Omental fat pad (tissue), 4 donors: ENCODE data around the gene ZNF592. TPM values are rescaled to one million over a fixed set of nuclear protein-coding genes. Genes with fewer than 3 reads are reported as not detected.

ENCODE experiments used
- ATAC-seq: fragments of 150-250 bp; one replicate; pipeline ENCODE4 v1.9.1; 2016; ENCODE audit warnings: mild to moderate bottlenecking, moderate library complexity; ENCODE audit not compliant: low FRiP score
- DNase-seq: peaks from one replicate; pipeline ENCODE4 v3.0.0-alpha.2; 2019; ENCODE audit warnings: low spot score
- total RNA-seq, 4 donors: library from RNA; depleted of rRNA; stranded (reverse); fragments of >200 nt; gene quantifications; one replicate each; pipeline ENCODE4 v1.1.0, GENCODE V29; 2016
- TF ChIP-seq, protein P1 (sequence below), 3 donors: fragments of 450-650 bp; IDR thresholded peaks; one replicate each; pipeline ENCODE4 v1.5.1; 2016 to 2017; ENCODE audit warnings: antibody characterized with exemption in 3 of 3, mild to moderate bottlenecking in 3 of 3, moderate library complexity in 2 of 3

ZNF592 gene
- total RNA-seq, 4 donors from 2014 or later, result 13.7 to 22.8 (median 20.0) TPM

DNA sequence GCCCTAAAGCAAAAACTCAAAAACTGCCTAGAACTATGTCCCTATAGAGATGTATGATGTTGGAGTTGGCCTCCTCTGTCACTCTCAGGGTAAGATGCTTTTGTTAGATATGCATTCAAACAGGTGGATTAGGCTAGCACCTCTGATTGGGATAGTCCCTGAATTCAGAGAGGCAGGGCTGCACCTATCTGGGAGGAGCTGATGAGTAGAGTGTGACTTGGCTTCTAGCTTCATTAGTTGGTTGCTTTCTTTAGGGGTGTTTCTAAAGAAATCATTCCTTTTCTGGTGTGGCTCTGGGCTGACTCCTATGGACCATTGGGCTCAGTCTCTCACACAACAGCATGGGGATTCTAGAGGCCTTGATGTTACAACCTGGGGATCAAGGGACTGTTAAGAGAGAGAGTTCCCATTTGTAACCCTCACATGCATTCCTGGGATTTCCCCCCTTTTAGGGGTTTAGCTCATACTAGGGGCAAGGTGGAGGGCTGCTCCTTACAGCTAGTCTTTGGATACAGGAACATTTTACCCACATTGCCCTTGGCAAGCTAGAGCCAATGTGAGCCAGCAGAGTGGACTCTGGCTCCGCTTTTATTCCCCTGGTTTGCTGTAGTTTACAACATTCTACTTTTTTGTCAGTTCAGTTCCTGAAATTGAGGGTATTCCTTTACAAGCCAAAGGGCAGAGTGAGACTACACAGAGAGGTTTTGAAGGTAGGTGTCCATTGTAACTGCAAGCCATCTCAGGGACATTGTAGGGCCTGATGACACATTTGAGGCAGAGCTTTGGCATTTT lies 7.5 kb downstream of the ZNF592 start:
- ATAC-seq, result no peak
- TF ChIP-seq, protein P1, sequence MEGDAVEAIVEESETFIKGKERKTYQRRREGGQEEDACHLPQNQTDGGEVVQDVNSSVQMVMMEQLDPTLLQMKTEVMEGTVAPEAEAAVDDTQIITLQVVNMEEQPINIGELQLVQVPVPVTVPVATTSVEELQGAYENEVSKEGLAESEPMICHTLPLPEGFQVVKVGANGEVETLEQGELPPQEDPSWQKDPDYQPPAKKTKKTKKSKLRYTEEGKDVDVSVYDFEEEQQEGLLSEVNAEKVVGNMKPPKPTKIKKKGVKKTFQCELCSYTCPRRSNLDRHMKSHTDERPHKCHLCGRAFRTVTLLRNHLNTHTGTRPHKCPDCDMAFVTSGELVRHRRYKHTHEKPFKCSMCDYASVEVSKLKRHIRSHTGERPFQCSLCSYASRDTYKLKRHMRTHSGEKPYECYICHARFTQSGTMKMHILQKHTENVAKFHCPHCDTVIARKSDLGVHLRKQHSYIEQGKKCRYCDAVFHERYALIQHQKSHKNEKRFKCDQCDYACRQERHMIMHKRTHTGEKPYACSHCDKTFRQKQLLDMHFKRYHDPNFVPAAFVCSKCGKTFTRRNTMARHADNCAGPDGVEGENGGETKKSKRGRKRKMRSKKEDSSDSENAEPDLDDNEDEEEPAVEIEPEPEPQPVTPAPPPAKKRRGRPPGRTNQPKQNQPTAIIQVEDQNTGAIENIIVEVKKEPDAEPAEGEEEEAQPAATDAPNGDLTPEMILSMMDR (IDR thresholded peaks at IDR 0.05), result no peak

DNA sequence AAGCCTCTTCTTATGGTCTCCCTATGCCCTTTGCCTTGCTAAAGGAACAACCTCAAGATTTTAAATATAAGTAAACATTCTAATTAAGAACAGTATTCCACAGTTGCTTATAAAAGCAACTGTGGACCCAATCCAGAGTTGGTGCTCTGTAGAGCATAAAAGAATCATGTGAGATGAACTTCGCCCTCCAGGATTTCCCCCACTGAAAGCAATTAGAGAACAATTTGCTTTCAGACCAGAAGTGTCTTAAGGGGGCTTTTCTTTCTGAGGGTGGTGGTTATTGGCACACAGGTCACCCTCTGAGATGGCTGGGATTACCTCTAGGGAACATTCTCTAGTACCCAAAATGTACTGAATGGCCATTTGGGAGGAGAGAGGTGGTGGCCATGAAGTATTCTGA lies 10.6 kb downstream of the ZNF592 start:
- DNase-seq (no peak), ATAC-seq (no peak)
- TF ChIP-seq, protein P1 (IDR thresholded peaks at IDR 0.05), result no peak

More for the DNA sequence above, 7.5 kb downstream of the ZNF592 start:
- no peak for DNase-seq

DNA sequence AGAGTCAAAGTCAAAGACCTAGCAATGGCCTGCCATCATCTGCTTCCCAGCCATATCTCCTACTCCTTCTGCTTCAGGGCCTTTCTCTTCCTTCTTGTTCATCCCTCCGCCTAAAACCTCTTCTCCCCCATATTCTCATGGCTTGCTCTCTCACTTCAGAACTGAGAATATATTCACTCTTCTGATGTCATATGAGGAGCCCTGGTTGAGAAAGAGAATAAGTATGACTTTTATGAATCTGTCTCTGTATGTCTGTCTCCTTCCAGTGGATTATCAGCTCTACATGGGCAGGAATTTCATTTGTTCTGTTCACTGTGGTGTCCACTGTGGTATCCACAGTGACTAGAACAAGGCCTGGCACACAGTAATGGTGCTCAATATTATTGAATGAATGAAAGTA lies 11.8 kb downstream of the ZNF592 start:
- no peak for DNase-seq
- ATAC-seq, result no peak
- TF ChIP-seq, protein P1 (IDR thresholded peaks at IDR 0.05), result no peak

DNA sequence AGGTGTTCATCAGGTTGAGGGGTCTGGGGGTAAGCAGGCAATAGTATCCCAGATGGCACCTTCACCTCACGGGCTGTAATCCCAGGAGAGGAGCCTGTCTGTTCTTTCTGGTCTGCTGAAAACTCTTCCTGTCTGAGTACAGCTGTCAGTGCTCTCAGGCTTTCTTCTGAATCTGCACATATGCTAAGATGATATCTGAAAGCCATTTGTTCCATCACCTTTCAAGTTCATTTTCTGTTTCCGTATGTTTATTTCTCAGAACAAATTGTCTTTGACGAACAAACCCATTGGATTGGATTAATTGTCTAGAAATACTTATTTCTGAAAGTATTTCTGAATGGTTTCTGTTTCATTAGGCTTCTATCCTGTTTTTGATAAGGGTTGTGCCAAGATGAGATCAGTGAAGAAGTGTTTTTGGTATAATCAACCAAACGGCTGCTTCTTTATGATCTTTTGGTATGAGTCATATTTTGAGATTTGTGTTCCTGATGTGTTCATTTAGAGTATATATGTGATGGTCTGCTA lies 13.3 kb downstream of the ZNF592 start:
- DNase-seq, result no peak
- ATAC-seq, result no peak
- TF ChIP-seq, protein P1 (IDR thresholded peaks at IDR 0.05), result no peak

DNA sequence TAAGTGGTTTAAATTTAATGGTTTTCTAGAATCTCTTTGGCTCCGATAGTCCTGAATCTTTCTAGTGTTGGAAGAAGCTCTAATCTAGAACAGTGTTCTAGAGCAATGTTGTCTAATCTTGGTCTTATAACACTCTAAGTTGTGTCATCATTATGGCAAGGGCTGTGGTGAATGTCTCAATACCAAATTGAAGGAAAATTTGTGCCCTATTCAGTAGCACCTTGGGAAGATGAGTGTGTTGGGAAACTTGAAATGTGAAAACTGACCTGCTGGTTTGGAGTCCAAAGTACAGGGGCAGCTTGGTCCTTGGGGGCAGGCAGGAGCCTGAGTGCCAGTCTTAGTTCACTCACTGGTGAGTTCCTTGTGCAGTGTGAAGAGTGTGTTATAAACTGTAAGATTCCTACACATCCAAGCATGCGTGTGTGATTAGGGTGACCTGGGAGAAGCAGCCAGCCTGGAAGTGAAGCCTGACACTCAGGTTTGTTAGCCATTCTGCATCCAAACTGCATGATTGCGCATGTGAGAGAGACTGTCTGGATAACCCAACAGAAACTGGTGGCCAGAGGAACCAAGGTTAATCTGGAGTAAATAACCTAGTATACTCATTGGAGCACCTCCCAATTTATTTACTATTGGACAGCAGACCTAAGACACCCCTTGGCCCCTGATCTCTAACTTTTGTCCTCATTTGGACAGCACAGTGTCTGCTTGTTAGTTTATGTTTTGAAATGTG lies 14.6 kb downstream of the ZNF592 start:
- TF ChIP-seq, protein P1 (IDR thresholded peaks at IDR 0.05), result no peak
- DNase-seq (no peak), ATAC-seq (no peak)

DNA sequence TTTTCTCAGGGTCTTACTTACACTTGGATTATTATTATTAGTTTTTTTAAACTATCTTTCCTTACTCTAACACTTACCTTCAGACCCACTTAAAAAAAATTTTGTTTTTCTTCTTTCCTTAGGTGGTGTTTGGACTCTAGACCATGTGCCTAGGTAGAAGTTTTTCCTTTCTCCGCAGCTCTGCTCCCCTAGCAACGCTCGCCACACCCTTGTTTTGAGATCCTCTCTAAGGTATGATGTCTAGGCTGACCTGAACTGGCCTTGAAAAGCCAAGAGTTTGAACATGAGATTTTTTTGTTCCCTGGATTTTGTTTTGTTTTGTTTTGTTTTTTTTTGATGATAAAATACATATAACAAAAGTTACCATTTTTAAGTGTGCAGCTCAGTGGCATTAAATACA lies 16.2 kb downstream of the ZNF592 start:
- ATAC-seq, result no peak
- DNase-seq, result no peak
- TF ChIP-seq, protein P1 (IDR thresholded peaks at IDR 0.05), result no peak
